Measurements from ENCODE around the gene C2orf69.

- TF ChIP-seq POLR2AphosphoS5 (IDR thresholded peaks at IDR 0.05; ENCODE audit: low read depth) (no peak), CTCF (conservative IDR thresholded peaks at IDR 0.05; ENCODE audit: low read depth in 2 of 2) (no peak), EZH2phosphoT487 (IDR thresholded peaks at IDR 0.05; ENCODE audit: unreplicated experiment) (no peak)
These were observed 48.3 kb upstream of the C2orf69 start for GRCh38 chr2:199862788-199863187.

Data from GM23338 (cell line).